ENCODE data around the gene ALDH1A1.

ALDH1A1 gene

GRCh38 chr9:72952914-72953313 lies at the start of gene ALDH1A1:
TSS of gene ALDH1A1 (minus strand) at chr9:72953053. CDS start at chr9:72953000, 53 bp downstream.
- DNase-seq: no peak

GRCh38 chr9:73001860-73002259 lies 49.0 kb upstream of the ALDH1A1 start:
- DNase-seq: no peak

GRCh38 chr9:72998363-72998762 lies 45.5 kb upstream of the ALDH1A1 start:
- no peak for DNase-seq

- no peak for DNase-seq
Observed at GRCh38 chr9:72997387-72997995, 44.6 kb upstream of the ALDH1A1 start.

- DNase-seq: no peak
Observed at GRCh38 chr9:72996684-72997314, 43.9 kb upstream of the ALDH1A1 start.

GRCh38 chr9:72996114-72996513 lies 43.3 kb upstream of the ALDH1A1 start:
- no peak for DNase-seq

GRCh38 chr9:72995131-72996024 lies 42.5 kb upstream of the ALDH1A1 start:
- no peak for DNase-seq

- DNase-seq: no peak
Observed at GRCh38 chr9:72991772-72992171, 38.9 kb upstream of the ALDH1A1 start.

GRCh38 chr9:72990397-72991182 lies 37.7 kb upstream of the ALDH1A1 start:
- DNase-seq: no peak

GRCh38 chr9:72986522-72987116 lies 33.8 kb upstream of the ALDH1A1 start:
- DNase-seq: no peak

GRCh38 chr9:72985746-72986145 lies 32.9 kb upstream of the ALDH1A1 start:
- no peak for DNase-seq

- DNase-seq: peak in 1 of 2 experiments; percentile 22
Observed at GRCh38 chr9:72984991-72985390, 32.1 kb upstream of the ALDH1A1 start.

GRCh38 chr9:72984226-72984947 lies 31.5 kb upstream of the ALDH1A1 start:
- DNase-seq: no peak

GRCh38 chr9:72983512-72984225 lies 30.8 kb upstream of the ALDH1A1 start:
- DNase-seq: no peak

GRCh38 chr9:72983056-72983455 lies 30.2 kb upstream of the ALDH1A1 start:
- no peak for DNase-seq

GRCh38 chr9:72982146-72982799 lies 29.4 kb upstream of the ALDH1A1 start:
- DNase-seq: no peak

- DNase-seq: no peak
Observed at GRCh38 chr9:72981433-72981832, 28.6 kb upstream of the ALDH1A1 start.

- DNase-seq: no peak
Observed at GRCh38 chr9:72980600-72981265, 27.9 kb upstream of the ALDH1A1 start.

- no peak for DNase-seq
Observed at GRCh38 chr9:72980183-72980582, 27.3 kb upstream of the ALDH1A1 start.

Measured in NCI-H1930 (cell line).